Measurements from ENCODE around the gene ZNF710.

DNA sequence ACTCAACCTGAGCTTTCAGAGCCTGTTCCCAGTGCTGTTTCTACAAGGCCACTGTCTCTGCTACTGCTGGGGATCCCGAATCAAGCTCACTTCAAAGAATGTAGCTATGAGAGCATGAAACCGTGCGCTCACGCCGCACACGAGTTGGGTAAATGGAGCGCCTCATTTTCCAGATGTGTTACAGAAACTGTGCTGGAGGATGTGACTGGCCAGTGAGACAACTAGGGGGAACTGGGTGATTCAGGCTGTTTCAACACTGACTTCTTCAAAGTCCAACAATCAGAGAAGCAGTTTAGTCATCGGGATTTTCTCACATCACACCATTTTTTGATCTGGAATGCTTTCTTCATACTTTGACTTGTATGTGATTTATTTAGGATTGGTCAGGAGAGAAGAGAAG lies 3.5 kb downstream of the ZNF710 start:
- TF ChIP-seq EZH2 (IDR thresholded peaks at IDR 0.05; ENCODE audit: borderline replicate concordance, low read depth, low read length, severe bottlenecking), result no peak
- TF ChIP-seq, protein P1, sequence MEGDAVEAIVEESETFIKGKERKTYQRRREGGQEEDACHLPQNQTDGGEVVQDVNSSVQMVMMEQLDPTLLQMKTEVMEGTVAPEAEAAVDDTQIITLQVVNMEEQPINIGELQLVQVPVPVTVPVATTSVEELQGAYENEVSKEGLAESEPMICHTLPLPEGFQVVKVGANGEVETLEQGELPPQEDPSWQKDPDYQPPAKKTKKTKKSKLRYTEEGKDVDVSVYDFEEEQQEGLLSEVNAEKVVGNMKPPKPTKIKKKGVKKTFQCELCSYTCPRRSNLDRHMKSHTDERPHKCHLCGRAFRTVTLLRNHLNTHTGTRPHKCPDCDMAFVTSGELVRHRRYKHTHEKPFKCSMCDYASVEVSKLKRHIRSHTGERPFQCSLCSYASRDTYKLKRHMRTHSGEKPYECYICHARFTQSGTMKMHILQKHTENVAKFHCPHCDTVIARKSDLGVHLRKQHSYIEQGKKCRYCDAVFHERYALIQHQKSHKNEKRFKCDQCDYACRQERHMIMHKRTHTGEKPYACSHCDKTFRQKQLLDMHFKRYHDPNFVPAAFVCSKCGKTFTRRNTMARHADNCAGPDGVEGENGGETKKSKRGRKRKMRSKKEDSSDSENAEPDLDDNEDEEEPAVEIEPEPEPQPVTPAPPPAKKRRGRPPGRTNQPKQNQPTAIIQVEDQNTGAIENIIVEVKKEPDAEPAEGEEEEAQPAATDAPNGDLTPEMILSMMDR (IDR thresholded peaks at IDR 0.05; ENCODE audit: borderline replicate concordance, extremely low read depth, low read length, poor library complexity, severe bottlenecking), result no peak

Data from DND-41 (cell line).